SK-N-SH treated with all-trans-retinoic acid at 6 μM for 48 hours (cell line): ENCODE results near the gene INSYN2B.

Experiments
- ATAC-seq: fragments of 200-7000 bp; cut with Tn5 transposase; 3 replicates; pipeline ENCODE4 v1.9.1; 2020; ENCODE audit warnings: mild to moderate bottlenecking, moderate library complexity
- ARNTL ChIP-seq: fragments of 450-650 bp; formaldehyde crosslinking; IDR thresholded peaks from 2 replicates; pipeline ENCODE4 v1.5.0; 2020; ENCODE audit warnings: low read depth, mild to moderate bottlenecking, moderate library complexity, borderline replicate concordance
- BACH2 ChIP-seq: fragments of 250-450 bp; sonication (Bioruptor Pico); IDR thresholded peaks from 2 replicates; pipeline ENCODE4 v1.9.0; 2021; ENCODE audit warnings: mild to moderate bottlenecking, borderline replicate concordance
- CSDC2 ChIP-seq: fragments of 250-450 bp; sonication (Bioruptor Pico); IDR thresholded peaks from 2 replicates; pipeline ENCODE4 v1.5.0; 2020; ENCODE audit warnings: mild to moderate bottlenecking, moderate library complexity
- CSRNP3 ChIP-seq: fragments of 250-450 bp; sonication (Bioruptor Pico); IDR thresholded peaks from 2 replicates; pipeline ENCODE4 v1.5.1; 2021; ENCODE audit warnings: mild to moderate bottlenecking, moderate library complexity
- ESRRG ChIP-seq: fragments of 250-450 bp; sonication (Bioruptor Pico); IDR thresholded peaks from 2 replicates; pipeline ENCODE4 v1.6.1; 2021; ENCODE audit warnings: mild to moderate bottlenecking
- GLIS3 ChIP-seq: fragments of 250-450 bp; sonication (Bioruptor Pico); IDR thresholded peaks from 2 replicates; pipeline ENCODE4 v1.5.0; 2020; ENCODE audit warnings: mild to moderate bottlenecking, moderate library complexity
- ISL1 ChIP-seq: fragments of 250-450 bp; sonication (Bioruptor Pico); IDR thresholded peaks from 2 replicates; pipeline ENCODE4 v2.1.2; 2022; ENCODE audit warnings: mild to moderate bottlenecking, moderate library complexity
- OSR1 ChIP-seq: fragments of 250-450 bp; sonication (Bioruptor Pico); IDR thresholded peaks from 2 replicates; pipeline ENCODE4 v1.8.0; 2022; ENCODE audit warnings: moderate library complexity, mild to moderate bottlenecking, inconsistent platforms
- PATZ1 ChIP-seq: fragments of 250-450 bp; sonication (Bioruptor Pico); IDR thresholded peaks from 2 replicates; pipeline ENCODE4 v1.8.0; 2020; ENCODE audit warnings: mild to moderate bottlenecking, moderate library complexity, borderline replicate concordance
- POU6F1 ChIP-seq: fragments of 250-450 bp; sonication (Bioruptor Pico); IDR thresholded peaks from 2 replicates; pipeline ENCODE4 v1.8.0; 2021; ENCODE audit warnings: low read depth, mild to moderate bottlenecking, moderate library complexity, borderline replicate concordance
- PPARA ChIP-seq: fragments of 250-450 bp; sonication (Bioruptor Pico); IDR thresholded peaks from 2 replicates; pipeline ENCODE4 v1.5.0; 2020; ENCODE audit warnings: mild to moderate bottlenecking, borderline replicate concordance
- RARB ChIP-seq: fragments of 250-450 bp; sonication (Bioruptor Pico); IDR thresholded peaks from 2 replicates; pipeline ENCODE4 v1.8.0; 2021; ENCODE audit warnings: mild to moderate bottlenecking, moderate library complexity
- SNAI2 ChIP-seq: fragments of 250-450 bp; sonication (Bioruptor Pico); IDR thresholded peaks from 2 replicates; pipeline ENCODE4 v1.5.0; 2020; ENCODE audit warnings: mild to moderate bottlenecking, moderate library complexity
- TCF4 ChIP-seq: fragments of 250-450 bp; sonication (Bioruptor Pico); IDR thresholded peaks from 2 replicates; pipeline ENCODE4 v1.8.0; 2021; ENCODE audit warnings: mild to moderate bottlenecking, moderate library complexity, borderline replicate concordance
- TOX ChIP-seq: fragments of 250-450 bp; sonication (Bioruptor Pico); IDR thresholded peaks from 2 replicates; pipeline ENCODE4 v1.8.0; 2021; ENCODE audit warnings: mild to moderate bottlenecking, moderate library complexity, borderline replicate concordance
- ZC3H10 ChIP-seq: fragments of 250-450 bp; sonication (Bioruptor Pico); IDR thresholded peaks from 2 replicates; pipeline ENCODE4 v1.5.1; 2021; ENCODE audit warnings: mild to moderate bottlenecking, moderate library complexity
- ZFP3 ChIP-seq: fragments of 250-450 bp; sonication (Bioruptor Pico); IDR thresholded peaks from 2 replicates; pipeline ENCODE4 v1.5.0; 2020; ENCODE audit warnings: mild to moderate bottlenecking, moderate library complexity
- ZFP30 ChIP-seq: fragments of 450-650 bp; formaldehyde crosslinking; IDR thresholded peaks from 2 replicates; pipeline ENCODE4 v1.5.0; 2022; ENCODE audit warnings: mild to moderate bottlenecking, moderate library complexity
- ZNF565 ChIP-seq: fragments of 450-650 bp; formaldehyde crosslinking; conservative IDR thresholded peaks from 2 replicates; pipeline ENCODE4 v1.5.0; 2020; ENCODE audit warnings: low read depth, mild to moderate bottlenecking, moderate library complexity
- ZNF70 ChIP-seq: fragments of 450-650 bp; formaldehyde crosslinking; IDR thresholded peaks from 2 replicates; pipeline ENCODE4 v1.5.0; 2020; ENCODE audit warnings: mild to moderate bottlenecking, moderate library complexity
- ZNF8 ChIP-seq: fragments of 450-650 bp; formaldehyde crosslinking; IDR thresholded peaks from 2 replicates; pipeline ENCODE4 v1.5.0; 2020; ENCODE audit warnings: mild to moderate bottlenecking, moderate library complexity
- TF ChIP-seq, protein P1 (sequence below): fragments of 250-450 bp; sonication (Bioruptor Pico); IDR thresholded peaks from 2 replicates; pipeline ENCODE4 v1.5.0; 2020; ENCODE audit warnings: mild to moderate bottlenecking, moderate library complexity
- TF ChIP-seq, protein P2 (sequence below): fragments of 250-450 bp; sonication (Bioruptor Pico); IDR thresholded peaks from 2 replicates; pipeline ENCODE4 v1.5.1; 2020; ENCODE audit warnings: low read depth, mild to moderate bottlenecking, moderate library complexity

Gene INSYN2B

DNA sequence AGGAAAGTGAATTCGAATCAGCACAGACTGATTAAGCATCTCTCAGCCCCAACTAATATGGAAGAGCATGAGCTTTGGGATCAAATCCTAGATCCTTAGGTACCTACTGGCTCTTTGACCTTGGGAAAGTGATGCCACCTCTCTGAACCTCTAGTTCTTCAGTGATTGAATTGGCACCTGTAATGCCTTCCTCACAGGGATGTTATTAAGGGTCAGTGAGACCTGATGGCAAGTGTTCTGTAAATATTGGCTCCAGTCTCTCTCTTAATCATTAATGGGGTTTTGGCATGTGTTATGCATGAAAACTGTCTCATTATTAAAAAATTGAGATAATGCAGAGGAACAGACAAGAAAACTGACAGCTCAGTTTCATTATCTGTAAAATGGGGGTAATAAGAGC is 115.8 kb downstream of the INSYN2B start:
- TF ChIP-seq PATZ1 (CRISPR knock-in tag) (no peak), BACH2 (CRISPR knock-in tag) (no peak), TCF4 (no peak), ISL1 (CRISPR knock-in tag) (no peak), POU6F1 (CRISPR knock-in tag) (no peak), SNAI2 (CRISPR knock-in tag) (no peak), CSRNP3 (no peak), TOX (CRISPR knock-in tag) (no peak), ZNF8 (no peak), ZFP30 (CRISPR knock-in tag) (no peak), CSDC2 (CRISPR knock-in tag) (no peak), RARB (CRISPR knock-in tag) (no peak), OSR1 (CRISPR knock-in tag) (no peak), ZNF565 (CRISPR knock-in tag) (no peak), ARNTL (no peak), ZNF70 (CRISPR knock-in tag) (no peak), GLIS3 (no peak), ZFP3 (CRISPR knock-in tag) (no peak)
- TF ChIP-seq, protein P1, sequence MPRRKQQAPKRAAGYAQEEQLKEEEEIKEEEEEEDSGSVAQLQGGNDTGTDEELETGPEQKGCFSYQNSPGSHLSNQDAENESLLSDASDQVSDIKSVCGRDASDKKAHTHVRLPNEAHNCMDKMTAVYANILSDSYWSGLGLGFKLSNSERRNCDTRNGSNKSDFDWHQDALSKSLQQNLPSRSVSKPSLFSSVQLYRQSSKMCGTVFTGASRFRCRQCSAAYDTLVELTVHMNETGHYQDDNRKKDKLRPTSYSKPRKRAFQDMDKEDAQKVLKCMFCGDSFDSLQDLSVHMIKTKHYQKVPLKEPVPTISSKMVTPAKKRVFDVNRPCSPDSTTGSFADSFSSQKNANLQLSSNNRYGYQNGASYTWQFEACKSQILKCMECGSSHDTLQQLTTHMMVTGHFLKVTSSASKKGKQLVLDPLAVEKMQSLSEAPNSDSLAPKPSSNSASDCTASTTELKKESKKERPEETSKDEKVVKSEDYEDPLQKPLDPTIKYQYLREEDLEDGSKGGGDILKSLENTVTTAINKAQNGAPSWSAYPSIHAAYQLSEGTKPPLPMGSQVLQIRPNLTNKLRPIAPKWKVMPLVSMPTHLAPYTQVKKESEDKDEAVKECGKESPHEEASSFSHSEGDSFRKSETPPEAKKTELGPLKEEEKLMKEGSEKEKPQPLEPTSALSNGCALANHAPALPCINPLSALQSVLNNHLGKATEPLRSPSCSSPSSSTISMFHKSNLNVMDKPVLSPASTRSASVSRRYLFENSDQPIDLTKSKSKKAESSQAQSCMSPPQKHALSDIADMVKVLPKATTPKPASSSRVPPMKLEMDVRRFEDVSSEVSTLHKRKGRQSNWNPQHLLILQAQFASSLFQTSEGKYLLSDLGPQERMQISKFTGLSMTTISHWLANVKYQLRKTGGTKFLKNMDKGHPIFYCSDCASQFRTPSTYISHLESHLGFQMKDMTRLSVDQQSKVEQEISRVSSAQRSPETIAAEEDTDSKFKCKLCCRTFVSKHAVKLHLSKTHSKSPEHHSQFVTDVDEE (CRISPR knock-in tag): no peak
- TF ChIP-seq, protein P2, sequence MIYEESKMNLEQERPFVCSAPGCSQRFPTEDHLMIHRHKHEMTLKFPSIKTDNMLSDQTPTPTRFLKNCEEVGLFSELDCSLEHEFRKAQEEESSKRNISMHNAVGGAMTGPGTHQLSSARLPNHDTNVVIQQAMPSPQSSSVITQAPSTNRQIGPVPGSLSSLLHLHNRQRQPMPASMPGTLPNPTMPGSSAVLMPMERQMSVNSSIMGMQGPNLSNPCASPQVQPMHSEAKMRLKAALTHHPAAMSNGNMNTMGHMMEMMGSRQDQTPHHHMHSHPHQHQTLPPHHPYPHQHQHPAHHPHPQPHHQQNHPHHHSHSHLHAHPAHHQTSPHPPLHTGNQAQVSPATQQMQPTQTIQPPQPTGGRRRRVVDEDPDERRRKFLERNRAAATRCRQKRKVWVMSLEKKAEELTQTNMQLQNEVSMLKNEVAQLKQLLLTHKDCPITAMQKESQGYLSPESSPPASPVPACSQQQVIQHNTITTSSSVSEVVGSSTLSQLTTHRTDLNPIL (CRISPR knock-in tag): no peak
- TF ChIP-seq, all 23 proteins: peak for 0
- ATAC-seq: no peak

DNA sequence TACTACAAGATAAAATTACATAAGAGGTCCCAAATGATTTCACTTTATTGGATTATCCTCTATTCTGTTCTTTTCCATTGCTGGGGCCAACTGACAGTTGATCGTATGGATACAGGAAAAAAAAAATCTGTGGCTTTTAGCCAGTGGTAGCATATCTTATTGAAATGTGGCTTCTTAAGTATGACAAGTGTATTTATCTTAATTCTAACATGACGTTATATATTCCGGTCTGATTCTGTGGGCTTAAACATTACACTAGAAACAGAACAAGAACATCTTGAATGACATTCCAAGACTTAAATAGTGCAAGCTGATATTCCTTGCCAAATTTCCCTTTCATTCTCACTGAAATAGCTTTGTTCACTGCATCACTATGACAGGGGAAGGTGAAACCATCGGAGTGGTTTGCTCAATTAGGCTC is 117.9 kb downstream of the INSYN2B start:
- ATAC-seq: peak; percentile 75
- 0 out of 2 replicates have a peak, but pooled peaks have one; percentile 52 for TF ChIP-seq ZC3H10 (CRISPR knock-in tag)
- TF ChIP-seq ISL1 (CRISPR knock-in tag): peak; percentile 49; the same call in 1 of the 2 replicates
- no peak for TF ChIP-seq ZNF8
- no peak for TF ChIP-seq ZFP30 (CRISPR knock-in tag)
- TF ChIP-seq TOX (CRISPR knock-in tag): peak; percentile 80; the same call in 1 of the 2 replicates
- TF ChIP-seq ZNF565 (CRISPR knock-in tag): no peak

GRCh38 chr5:169861934-169862333 is 118.4 kb downstream of the INSYN2B start:
- ATAC-seq: peak; percentile 81

More at GRCh38 chr5:169861934-169862333, 118.4 kb downstream of the INSYN2B start:
- no peak for TF ChIP-seq OSR1 (CRISPR knock-in tag)
- TF ChIP-seq PPARA (CRISPR knock-in tag): no peak
- TF ChIP-seq CSDC2 (CRISPR knock-in tag): no peak
- no peak for TF ChIP-seq ZFP30 (CRISPR knock-in tag)
- no peak for TF ChIP-seq ZNF70 (CRISPR knock-in tag)
- no peak for TF ChIP-seq ESRRG (CRISPR knock-in tag)
- no peak for TF ChIP-seq GLIS3
- TF ChIP-seq CSRNP3: no peak
- no peak for TF ChIP-seq ZNF8
- no peak for TF ChIP-seq ZFP3 (CRISPR knock-in tag)
- TF ChIP-seq ARNTL: no peak
- no peak for TF ChIP-seq POU6F1 (CRISPR knock-in tag)
- TF ChIP-seq SNAI2 (CRISPR knock-in tag): no peak
- no peak for TF ChIP-seq RARB (CRISPR knock-in tag)
